ENCODE measurements around the gene IGFBP1. TPM values are rescaled to one million over a fixed set of nuclear protein-coding genes. Genes with fewer than 3 reads are reported as not detected.
A peak's percentile ranks its signal among the peaks of the same experiment; 100 is the strongest.

IGFBP1 gene
- total and polyA plus RNA-seq, 2 of the 13 experiments (the other 11 are each of a cell fraction or from before 2014, with no cell fraction given) = 5.4 to 885 TPM

DNA sequence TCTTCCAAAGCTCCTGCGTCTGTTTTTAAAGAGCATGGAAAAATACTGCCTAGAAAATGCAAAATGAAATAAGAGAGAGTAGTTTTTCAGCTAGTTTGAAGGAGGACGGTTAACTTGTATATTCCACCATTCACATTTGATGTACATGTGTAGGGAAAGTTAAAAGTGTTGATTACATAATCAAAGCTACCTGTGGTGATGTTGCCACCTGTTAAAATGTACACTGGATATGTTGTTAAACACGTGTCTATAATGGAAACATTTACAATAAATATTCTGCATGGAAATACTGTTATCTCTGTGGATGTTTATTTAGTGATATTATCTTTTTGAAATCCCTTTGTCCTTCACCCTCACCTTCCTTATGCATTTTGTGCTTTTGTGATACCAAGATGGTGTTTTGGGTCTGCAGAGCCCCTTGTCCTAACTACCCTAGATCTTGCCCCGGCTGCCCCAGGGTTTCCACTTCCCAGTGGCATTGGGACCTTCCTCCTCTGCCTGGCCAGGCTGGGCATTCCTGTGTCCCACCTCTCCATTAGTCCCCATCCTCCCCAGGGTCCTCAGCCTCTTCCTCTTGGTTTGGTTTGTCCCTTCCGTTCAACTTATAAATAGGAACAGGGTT lies 5.2 kb downstream of the IGFBP1 start (continued):
- TF ChIP-seq, protein P1, sequence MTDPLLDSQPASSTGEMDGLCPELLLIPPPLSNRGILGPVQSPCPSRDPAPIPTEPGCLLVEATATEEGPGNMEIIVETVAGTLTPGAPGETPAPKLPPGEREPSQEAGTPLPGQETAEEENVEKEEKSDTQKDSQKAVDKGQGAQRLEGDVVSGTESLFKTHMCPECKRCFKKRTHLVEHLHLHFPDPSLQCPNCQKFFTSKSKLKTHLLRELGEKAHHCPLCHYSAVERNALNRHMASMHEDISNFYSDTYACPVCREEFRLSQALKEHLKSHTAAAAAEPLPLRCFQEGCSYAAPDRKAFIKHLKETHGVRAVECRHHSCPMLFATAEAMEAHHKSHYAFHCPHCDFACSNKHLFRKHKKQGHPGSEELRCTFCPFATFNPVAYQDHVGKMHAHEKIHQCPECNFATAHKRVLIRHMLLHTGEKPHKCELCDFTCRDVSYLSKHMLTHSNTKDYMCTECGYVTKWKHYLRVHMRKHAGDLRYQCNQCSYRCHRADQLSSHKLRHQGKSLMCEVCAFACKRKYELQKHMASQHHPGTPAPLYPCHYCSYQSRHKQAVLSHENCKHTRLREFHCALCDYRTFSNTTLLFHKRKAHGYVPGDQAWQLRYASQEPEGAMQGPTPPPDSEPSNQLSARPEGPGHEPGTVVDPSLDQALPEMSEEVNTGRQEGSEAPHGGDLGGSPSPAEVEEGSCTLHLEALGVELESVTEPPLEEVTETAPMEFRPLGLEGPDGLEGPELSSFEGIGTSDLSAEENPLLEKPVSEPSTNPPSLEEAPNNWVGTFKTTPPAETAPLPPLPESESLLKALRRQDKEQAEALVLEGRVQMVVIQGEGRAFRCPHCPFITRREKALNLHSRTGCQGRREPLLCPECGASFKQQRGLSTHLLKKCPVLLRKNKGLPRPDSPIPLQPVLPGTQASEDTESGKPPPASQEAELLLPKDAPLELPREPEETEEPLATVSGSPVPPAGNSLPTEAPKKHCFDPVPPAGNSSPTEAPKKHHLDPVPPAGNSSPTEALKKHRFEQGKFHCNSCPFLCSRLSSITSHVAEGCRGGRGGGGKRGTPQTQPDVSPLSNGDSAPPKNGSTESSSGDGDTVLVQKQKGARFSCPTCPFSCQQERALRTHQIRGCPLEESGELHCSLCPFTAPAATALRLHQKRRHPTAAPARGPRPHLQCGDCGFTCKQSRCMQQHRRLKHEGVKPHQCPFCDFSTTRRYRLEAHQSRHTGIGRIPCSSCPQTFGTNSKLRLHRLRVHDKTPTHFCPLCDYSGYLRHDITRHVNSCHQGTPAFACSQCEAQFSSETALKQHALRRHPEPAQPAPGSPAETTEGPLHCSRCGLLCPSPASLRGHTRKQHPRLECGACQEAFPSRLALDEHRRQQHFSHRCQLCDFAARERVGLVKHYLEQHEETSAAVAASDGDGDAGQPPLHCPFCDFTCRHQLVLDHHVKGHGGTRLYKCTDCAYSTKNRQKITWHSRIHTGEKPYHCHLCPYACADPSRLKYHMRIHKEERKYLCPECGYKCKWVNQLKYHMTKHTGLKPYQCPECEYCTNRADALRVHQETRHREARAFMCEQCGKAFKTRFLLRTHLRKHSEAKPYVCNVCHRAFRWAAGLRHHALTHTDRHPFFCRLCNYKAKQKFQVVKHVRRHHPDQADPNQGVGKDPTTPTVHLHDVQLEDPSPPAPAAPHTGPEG (CRISPR knock-in tag; IDR thresholded peaks at IDR 0.05) = no peak
- TF ChIP-seq, protein P2, sequence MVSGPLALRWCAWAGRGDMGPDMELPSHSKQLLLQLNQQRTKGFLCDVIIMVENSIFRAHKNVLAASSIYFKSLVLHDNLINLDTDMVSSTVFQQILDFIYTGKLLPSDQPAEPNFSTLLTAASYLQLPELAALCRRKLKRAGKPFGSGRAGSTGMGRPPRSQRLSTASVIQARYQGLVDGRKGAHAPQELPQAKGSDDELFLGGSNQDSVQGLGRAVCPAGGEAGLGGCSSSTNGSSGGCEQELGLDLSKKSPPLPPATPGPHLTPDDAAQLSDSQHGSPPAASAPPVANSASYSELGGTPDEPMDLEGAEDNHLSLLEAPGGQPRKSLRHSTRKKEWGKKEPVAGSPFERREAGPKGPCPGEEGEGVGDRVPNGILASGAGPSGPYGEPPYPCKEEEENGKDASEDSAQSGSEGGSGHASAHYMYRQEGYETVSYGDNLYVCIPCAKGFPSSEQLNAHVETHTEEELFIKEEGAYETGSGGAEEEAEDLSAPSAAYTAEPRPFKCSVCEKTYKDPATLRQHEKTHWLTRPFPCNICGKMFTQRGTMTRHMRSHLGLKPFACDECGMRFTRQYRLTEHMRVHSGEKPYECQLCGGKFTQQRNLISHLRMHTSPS (CRISPR knock-in tag; IDR thresholded peaks at IDR 0.05; ENCODE audit: low read depth) = no peak
- TF ChIP-seq, protein P3, sequence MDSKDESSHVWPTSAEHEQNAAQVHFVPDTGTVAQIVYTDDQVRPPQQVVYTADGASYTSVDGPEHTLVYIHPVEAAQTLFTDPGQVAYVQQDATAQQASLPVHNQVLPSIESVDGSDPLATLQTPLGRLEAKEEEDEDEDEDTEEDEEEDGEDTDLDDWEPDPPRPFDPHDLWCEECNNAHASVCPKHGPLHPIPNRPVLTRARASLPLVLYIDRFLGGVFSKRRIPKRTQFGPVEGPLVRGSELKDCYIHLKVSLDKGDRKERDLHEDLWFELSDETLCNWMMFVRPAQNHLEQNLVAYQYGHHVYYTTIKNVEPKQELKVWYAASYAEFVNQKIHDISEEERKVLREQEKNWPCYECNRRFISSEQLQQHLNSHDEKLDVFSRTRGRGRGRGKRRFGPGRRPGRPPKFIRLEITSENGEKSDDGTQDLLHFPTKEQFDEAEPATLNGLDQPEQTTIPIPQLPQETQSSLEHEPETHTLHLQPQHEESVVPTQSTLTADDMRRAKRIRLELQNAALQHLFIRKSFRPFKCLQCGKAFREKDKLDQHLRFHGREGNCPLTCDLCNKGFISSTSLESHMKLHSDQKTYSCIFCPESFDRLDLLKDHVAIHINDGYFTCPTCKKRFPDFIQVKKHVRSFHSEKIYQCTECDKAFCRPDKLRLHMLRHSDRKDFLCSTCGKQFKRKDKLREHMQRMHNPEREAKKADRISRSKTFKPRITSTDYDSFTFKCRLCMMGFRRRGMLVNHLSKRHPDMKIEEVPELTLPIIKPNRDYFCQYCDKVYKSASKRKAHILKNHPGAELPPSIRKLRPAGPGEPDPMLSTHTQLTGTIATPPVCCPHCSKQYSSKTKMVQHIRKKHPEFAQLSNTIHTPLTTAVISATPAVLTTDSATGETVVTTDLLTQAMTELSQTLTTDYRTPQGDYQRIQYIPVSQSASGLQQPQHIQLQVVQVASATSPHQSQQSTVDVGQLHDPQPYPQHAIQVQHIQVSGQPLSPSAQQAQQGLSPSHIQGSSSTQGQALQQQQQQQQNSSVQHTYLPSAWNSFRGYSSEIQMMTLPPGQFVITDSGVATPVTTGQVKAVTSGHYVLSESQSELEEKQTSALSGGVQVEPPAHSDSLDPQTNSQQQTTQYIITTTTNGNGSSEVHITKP (CRISPR knock-in tag; IDR thresholded peaks at IDR 0.05; ENCODE audit: low read depth) = no peak
- TF ChIP-seq ZNF260 (CRISPR knock-in tag; IDR thresholded peaks at IDR 0.05; ENCODE audit: borderline replicate concordance, low read depth) = no peak
- TF ChIP-seq, protein P4, sequence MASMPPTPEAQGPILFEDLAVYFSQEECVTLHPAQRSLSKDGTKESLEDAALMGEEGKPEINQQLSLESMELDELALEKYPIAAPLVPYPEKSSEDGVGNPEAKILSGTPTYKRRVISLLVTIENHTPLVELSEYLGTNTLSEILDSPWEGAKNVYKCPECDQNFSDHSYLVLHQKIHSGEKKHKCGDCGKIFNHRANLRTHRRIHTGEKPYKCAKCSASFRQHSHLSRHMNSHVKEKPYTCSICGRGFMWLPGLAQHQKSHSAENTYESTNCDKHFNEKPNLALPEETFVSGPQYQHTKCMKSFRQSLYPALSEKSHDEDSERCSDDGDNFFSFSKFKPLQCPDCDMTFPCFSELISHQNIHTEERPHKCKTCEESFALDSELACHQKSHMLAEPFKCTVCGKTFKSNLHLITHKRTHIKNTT (CRISPR knock-in tag; IDR thresholded peaks at IDR 0.05) = no peak
- TF ChIP-seq NFYB (CRISPR knock-in tag; IDR thresholded peaks at IDR 0.05) = no peak
- no peak for TF ChIP-seq ZNF383 (CRISPR knock-in tag; IDR thresholded peaks at IDR 0.05; ENCODE audit: borderline replicate concordance)
- TF ChIP-seq, protein P5, sequence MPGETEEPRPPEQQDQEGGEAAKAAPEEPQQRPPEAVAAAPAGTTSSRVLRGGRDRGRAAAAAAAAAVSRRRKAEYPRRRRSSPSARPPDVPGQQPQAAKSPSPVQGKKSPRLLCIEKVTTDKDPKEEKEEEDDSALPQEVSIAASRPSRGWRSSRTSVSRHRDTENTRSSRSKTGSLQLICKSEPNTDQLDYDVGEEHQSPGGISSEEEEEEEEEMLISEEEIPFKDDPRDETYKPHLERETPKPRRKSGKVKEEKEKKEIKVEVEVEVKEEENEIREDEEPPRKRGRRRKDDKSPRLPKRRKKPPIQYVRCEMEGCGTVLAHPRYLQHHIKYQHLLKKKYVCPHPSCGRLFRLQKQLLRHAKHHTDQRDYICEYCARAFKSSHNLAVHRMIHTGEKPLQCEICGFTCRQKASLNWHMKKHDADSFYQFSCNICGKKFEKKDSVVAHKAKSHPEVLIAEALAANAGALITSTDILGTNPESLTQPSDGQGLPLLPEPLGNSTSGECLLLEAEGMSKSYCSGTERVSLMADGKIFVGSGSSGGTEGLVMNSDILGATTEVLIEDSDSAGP (CRISPR knock-in tag; IDR thresholded peaks at IDR 0.05; ENCODE audit: borderline replicate concordance) = no peak
- TF ChIP-seq ZNF160 (CRISPR knock-in tag; IDR thresholded peaks at IDR 0.05) = peak; percentile 54; the same call in 1 of the 2 replicates
- no peak; a peak in 1 of 4 replicates for TF ChIP-seq EP300 (IDR thresholded peaks at IDR 0.05; ENCODE audit: low read depth in 2 of 2, low read length in 2 of 2)
- no peak for TF ChIP-seq EP300 (CRISPR knock-in tag; IDR thresholded peaks at IDR 0.05; ENCODE audit: borderline replicate concordance)
- peak; percentile 76 for TF ChIP-seq ARID2 (CRISPR knock-in tag; IDR thresholded peaks at IDR 0.05; ENCODE audit: borderline replicate concordance)
- TF ChIP-seq CHD2 (IDR thresholded peaks at IDR 0.05; ENCODE audit: low read depth, low read length) = no peak
- TF ChIP-seq KDM3A (CRISPR knock-in tag; IDR thresholded peaks at IDR 0.05; ENCODE audit: low read depth) = no peak

All from HepG2 (cell line).